ENCODE measurements around the gene METTL17. TPM values are rescaled to one million over a fixed set of nuclear protein-coding genes. Genes with fewer than 3 reads are reported as not detected.

The METTL17 gene
- total and polyA plus RNA-seq, 9 donors, result 36.0 to 64.0 (median 48.4) TPM

- Histone ChIP-seq H3K27ac (ENCODE audit: low read length) (no peak within 1 kb of the TSS), H3K36me3 (ENCODE audit: control insufficient read depth, insufficient read depth, low read length) (no peaks in the 10 kb centered on the region), H3K4me3 (ENCODE audit: low read length) (no peak within 1 kb of the TSS), H3K27me3 (ENCODE audit: control insufficient read depth, insufficient read depth, low read length) (no peaks in the 10 kb centered on the region), H3K4me1 (ENCODE audit: control insufficient read depth, insufficient read depth, low read length) (peaks cover 41% of the 10 kb centered on the region), H3K9me3 (replicated peaks; ENCODE audit: control insufficient read depth, low read depth, low read length) (no peaks in the 10 kb centered on the region)
- no peak for DNase-seq
- 77% methylated on average over 8 of the region's 11 CpGs for WGBS (ENCODE audit: insufficient coverage)
Observed at GRCh38 chr14:21041676-21042433, 52.1 kb downstream of the METTL17 start, which contains the start of gene RNASE7. RNASE7 (plus strand) TSS chr14:21042362; CDS start chr14:21042993, 631 bp downstream.

GRCh38 chr14:21042918-21043317 is 53.1 kb downstream of the METTL17 start:
- 71% methylated on average over 6 of the region's 8 CpGs for WGBS (ENCODE audit: insufficient coverage)
- no peak for DNase-seq
- Histone ChIP-seq H3K9me3 (replicated peaks; ENCODE audit: control insufficient read depth, low read depth, low read length) (no peaks in the 10 kb centered on the region), H3K4me1 (ENCODE audit: control insufficient read depth, insufficient read depth, low read length) (peaks cover 35% of the 10 kb centered on the region), H3K27ac (ENCODE audit: low read length) (no peak overlapping the region), H3K36me3 (ENCODE audit: control insufficient read depth, insufficient read depth, low read length) (no peaks in the 10 kb centered on the region), H3K4me3 (ENCODE audit: low read length) (no peak overlapping the region), H3K27me3 (ENCODE audit: control insufficient read depth, insufficient read depth, low read length) (no peaks in the 10 kb centered on the region)

- no peaks in the 10 kb centered on the region for H3K36me3 ChIP-seq (ENCODE audit: control insufficient read depth, insufficient read depth, low read length)
- WGBS (ENCODE audit: insufficient coverage), result no CpG with 5 or more reads among the region's 2 CpGs
- no peak overlapping the region for H3K27ac ChIP-seq (ENCODE audit: low read length)
- H3K4me1 ChIP-seq (ENCODE audit: control insufficient read depth, insufficient read depth, low read length), result peaks cover 29% of the 10 kb centered on the region
- no peaks in the 10 kb centered on the region for H3K9me3 ChIP-seq (replicated peaks; ENCODE audit: control insufficient read depth, low read depth, low read length)
- H3K27me3 ChIP-seq (ENCODE audit: control insufficient read depth, insufficient read depth, low read length), result no peaks in the 10 kb centered on the region
- no peak for DNase-seq
- H3K4me3 ChIP-seq (ENCODE audit: low read length), result no peak overlapping the region
Observed at GRCh38 chr14:21043387-21043973, 53.7 kb downstream of the METTL17 start.

DNA sequence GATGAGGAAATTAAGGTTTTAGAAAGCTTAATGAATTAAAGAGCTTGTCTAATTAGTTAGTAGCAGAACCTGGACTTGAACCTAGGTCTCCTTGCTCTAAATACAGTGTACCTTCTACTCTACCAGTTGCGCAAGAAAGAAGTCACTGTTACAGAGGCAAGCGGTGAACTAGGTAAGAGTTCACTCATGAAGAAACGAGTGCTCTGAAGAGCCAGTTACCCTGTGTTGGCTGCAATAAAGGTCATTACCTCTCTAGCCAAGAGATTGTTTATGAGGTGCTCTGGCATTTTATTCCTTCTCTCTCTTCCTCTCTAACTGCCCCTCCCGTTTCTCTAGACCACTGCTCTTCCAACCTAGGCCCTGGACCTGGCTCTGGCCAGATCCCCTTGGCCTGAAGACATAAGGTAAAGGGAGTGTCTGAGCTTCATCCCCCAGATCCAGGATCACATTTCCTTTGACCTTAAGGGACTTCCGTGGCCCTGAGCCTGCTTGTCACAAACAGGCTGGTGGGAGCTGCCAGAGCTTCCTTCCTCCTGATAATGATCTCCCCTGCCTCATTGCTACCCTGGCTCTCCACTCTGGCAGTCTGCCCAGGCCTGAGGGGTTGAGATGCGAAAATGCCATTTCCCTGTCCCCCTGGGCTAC is 54.3 kb downstream of the METTL17 start:
- no peak overlapping the region for H3K27ac ChIP-seq (ENCODE audit: low read length)
- no peak for DNase-seq
- no peaks in the 10 kb centered on the region for H3K36me3 ChIP-seq (ENCODE audit: control insufficient read depth, insufficient read depth, low read length)
- H3K27me3 ChIP-seq (ENCODE audit: control insufficient read depth, insufficient read depth, low read length), result no peaks in the 10 kb centered on the region
- H3K4me3 ChIP-seq (ENCODE audit: low read length), result no peak overlapping the region
- no CpG with 5 or more reads among the region's 6 CpGs for WGBS (ENCODE audit: insufficient coverage)
- peaks cover 23% of the 10 kb centered on the region for H3K4me1 ChIP-seq (ENCODE audit: control insufficient read depth, insufficient read depth, low read length)
- no peaks in the 10 kb centered on the region for H3K9me3 ChIP-seq (replicated peaks; ENCODE audit: control insufficient read depth, low read depth, low read length)

Other genes starting within 250 kb of the METTL17 start
- gene EDDM3A, start 244.1 kb upstream of the METTL17 start, total RNA-seq, result not detected
- gene EDDM3A, start 244.1 kb upstream of the METTL17 start, polyA plus RNA-seq (ENCODE audit: insufficient read depth in 1 of 8, insufficient read length in 8 of 8, low replicate concordance in 1 of 8), result not detected
- not detected for gene EDDM3B, start 221.6 kb upstream of the METTL17 start, total RNA-seq
- gene EDDM3B, start 221.6 kb upstream of the METTL17 start, polyA plus RNA-seq (ENCODE audit: insufficient read depth in 1 of 8, insufficient read length in 8 of 8, low replicate concordance in 1 of 8), result not detected
- gene RNASE6, start 208.7 kb upstream of the METTL17 start, total RNA-seq, result 4.8 TPM
- 1 to 10 TPM; 5.0 to 7.9 (median 5.7) TPM for gene RNASE6, start 208.7 kb upstream of the METTL17 start, polyA plus RNA-seq (ENCODE audit: insufficient read depth in 1 of 8, insufficient read length in 8 of 8, low replicate concordance in 1 of 8)
- 204 TPM for gene RNASE1, start 187.1 kb upstream of the METTL17 start, total RNA-seq
- 100 to 1,000 TPM; 135 to 259 (median 209) TPM for gene RNASE1, start 187.1 kb upstream of the METTL17 start, polyA plus RNA-seq (ENCODE audit: insufficient read depth in 1 of 8, insufficient read length in 8 of 8, low replicate concordance in 1 of 8)
- not detected for gene RNASE3, start 98.6 kb upstream of the METTL17 start, total RNA-seq
- gene RNASE3, start 98.6 kb upstream of the METTL17 start, polyA plus RNA-seq (ENCODE audit: insufficient read depth in 1 of 8, insufficient read length in 8 of 8, low replicate concordance in 1 of 8), result 1 to 10 TPM in 1 of 8 donors, under 1 TPM in 6, not detected in 1; 0.18 to 1.1 (median 0.32) TPM
- gene RNASE2, start 34.5 kb upstream of the METTL17 start, total RNA-seq, result 0.13 TPM
- gene RNASE2, start 34.5 kb upstream of the METTL17 start, polyA plus RNA-seq (ENCODE audit: insufficient read depth in 1 of 8, insufficient read length in 8 of 8, low replicate concordance in 1 of 8), result 1 to 10 TPM in 7 of 8 donors, under 1 TPM in 1; 0.95 to 1.9 (median 1.1) TPM
- 0.04 TPM for gene SLC39A2, start 9.3 kb downstream of the METTL17 start, total RNA-seq
- gene SLC39A2, start 9.3 kb downstream of the METTL17 start, polyA plus RNA-seq (ENCODE audit: insufficient read depth in 1 of 8, insufficient read length in 8 of 8, low replicate concordance in 1 of 8), result under 1 TPM in 1 of 8 donors, not detected in 7; 0.61 TPM
- gene NDRG2, start 35.1 kb downstream of the METTL17 start, total RNA-seq, result 99.9 TPM
- 100 to 1,000 TPM; 121 to 203 (median 151) TPM for gene NDRG2, start 35.1 kb downstream of the METTL17 start, polyA plus RNA-seq (ENCODE audit: insufficient read depth in 1 of 8, insufficient read length in 8 of 8, low replicate concordance in 1 of 8)
- 0.44 TPM for gene TPPP2, start 40.2 kb downstream of the METTL17 start, total RNA-seq
- gene TPPP2, start 40.2 kb downstream of the METTL17 start, polyA plus RNA-seq (ENCODE audit: insufficient read depth in 1 of 8, insufficient read length in 8 of 8, low replicate concordance in 1 of 8), result under 1 TPM in 7 of 8 donors, not detected in 1; 0.28 to 0.85 (median 0.38) TPM
- not detected for gene RNASE13, start 44.8 kb downstream of the METTL17 start, total RNA-seq
- gene RNASE13, start 44.8 kb downstream of the METTL17 start, polyA plus RNA-seq (ENCODE audit: insufficient read depth in 1 of 8, insufficient read length in 8 of 8, low replicate concordance in 1 of 8), result under 1 TPM in 2 of 8 donors, not detected in 6; 0.14 to 0.16 TPM
- gene RNASE7, start 52.4 kb downstream of the METTL17 start, total RNA-seq, result not detected
- under 1 TPM in 3 of 8 donors, not detected in 5; 0.13 to 0.27 (median 0.18) TPM for gene RNASE7, start 52.4 kb downstream of the METTL17 start, polyA plus RNA-seq (ENCODE audit: insufficient read depth in 1 of 8, insufficient read length in 8 of 8, low replicate concordance in 1 of 8)
- not detected for gene RNASE8, start 67.8 kb downstream of the METTL17 start, total RNA-seq
- not detected for gene RNASE8, start 67.8 kb downstream of the METTL17 start, polyA plus RNA-seq (ENCODE audit: insufficient read depth in 1 of 8, insufficient read length in 8 of 8, low replicate concordance in 1 of 8)
- gene ARHGEF40, start 80.3 kb downstream of the METTL17 start, total RNA-seq, result 50.5 TPM
- gene ARHGEF40, start 80.3 kb downstream of the METTL17 start, polyA plus RNA-seq (ENCODE audit: insufficient read depth in 1 of 8, insufficient read length in 8 of 8, low replicate concordance in 1 of 8), result 10 to 100 TPM; 53.1 to 70.2 (median 65.3) TPM
- 7.6 TPM for gene ZNF219, start 108.7 kb downstream of the METTL17 start, total RNA-seq
- 10 to 100 TPM; 15.2 to 23.9 (median 17.6) TPM for gene ZNF219, start 108.7 kb downstream of the METTL17 start, polyA plus RNA-seq (ENCODE audit: insufficient read depth in 1 of 8, insufficient read length in 8 of 8, low replicate concordance in 1 of 8)
- gene TMEM253, start 111.1 kb downstream of the METTL17 start, total RNA-seq, result 0.31 TPM
- gene TMEM253, start 111.1 kb downstream of the METTL17 start, polyA plus RNA-seq (ENCODE audit: insufficient read depth in 1 of 8, insufficient read length in 8 of 8, low replicate concordance in 1 of 8), result 1 to 10 TPM in 2 of 8 donors, under 1 TPM in 6; 0.29 to 1.4 (median 0.71) TPM
- gene OR5AU1, start 166.1 kb downstream of the METTL17 start, total RNA-seq, result not detected
- gene OR5AU1, start 166.1 kb downstream of the METTL17 start, polyA plus RNA-seq (ENCODE audit: insufficient read depth in 1 of 8, insufficient read length in 8 of 8, low replicate concordance in 1 of 8), result under 1 TPM in 6 of 8 donors, not detected in 2; 0.01 to 0.06 (median 0.03) TPM